Gastrocnemius medialis (tissue), 4 donors: Measurements from ENCODE around the gene USP32.

Experiments used
- CTCF ChIP-seq, 5 experiments: fragments of 450-650 bp in 3 of 5; fragments of 200-600 bp in 2 of 5; sonication (generic) in 2 of 5; IDR thresholded peaks in 4 of 5; conservative IDR thresholded peaks in 1 of 5; 1 replicate in 4 of 5; 2 replicates in 1 of 5; pipeline ENCODE4 v1.5.1; 2016 to 2019; ENCODE audit warnings: antibody characterized with exemption in 5 of 5, mild to moderate bottlenecking in 3 of 5, moderate library complexity in 3 of 5
- POLR2A ChIP-seq, 2 donors: fragments of 450-650 bp; IDR thresholded peaks; one replicate each; pipeline ENCODE4 v1.6.1; 2017; ENCODE audit warnings: antibody characterized with exemption in 2 of 2, mild to moderate bottlenecking in 2 of 2, moderate library complexity in 2 of 2

GRCh38 chr17:60403523-60403810, 11.5 kb upstream of the USP32 start:
- TF ChIP-seq CTCF (IDR thresholded peaks at IDR 0.05 in 4 of 5, conservative IDR thresholded peaks at IDR 0.05 in 1 of 5): no peak
- TF ChIP-seq POLR2A (IDR thresholded peaks at IDR 0.05): no peak
